SH-SY5Y (cell line): ENCODE data around the gene GGT6.

ENCODE experiments used
- GATA2 ChIP-seq: IDR thresholded peaks from 2 replicates; pipeline ENCODE4 v1.6.1; 2011; ENCODE audit warnings: mild to moderate bottlenecking, low read depth, low read length
- GATA3 ChIP-seq: IDR thresholded peaks from 2 replicates; pipeline ENCODE4 v1.6.1; 2011; ENCODE audit warnings: low read depth, mild to moderate bottlenecking, low read length, moderate library complexity

DNA sequence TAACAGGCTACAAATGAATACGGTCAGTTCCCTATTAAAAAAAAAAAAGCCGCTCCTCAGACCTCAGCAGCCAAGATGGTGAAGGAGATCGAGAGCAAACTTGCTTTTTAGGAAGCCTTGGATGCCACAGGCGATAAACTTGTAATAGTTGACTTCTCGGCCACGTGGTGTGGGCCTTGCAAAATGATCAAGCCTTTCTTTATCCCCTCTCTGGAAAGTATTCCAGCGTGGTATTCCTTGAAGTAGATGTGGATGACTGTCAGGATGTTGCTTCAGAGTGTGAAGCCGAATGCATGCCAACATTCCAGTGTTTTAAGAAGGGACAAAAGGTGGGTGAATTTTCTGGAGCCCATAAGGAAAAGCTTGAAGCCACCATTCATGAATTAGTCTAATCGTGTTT, 11.8 kb upstream of the GGT6 start:
- TF ChIP-seq GATA3 = no peak
- TF ChIP-seq GATA2 = no peak
